HG02763 (cell line): Measurements from ENCODE around the gene USHBP1.
"Not testable (repeated sequence)": the region's sequence is repeated elsewhere in the genome, so short reads cannot be mapped to it uniquely, and the experiment has no call there.

Experiments
- ATAC-seq: cut with Tn5 transposase; IDR thresholded peaks from one replicate; pipeline ENCODE4 v1.9.1; 2021; ENCODE audit warnings: mild to moderate bottlenecking, moderate library complexity; ENCODE audit not compliant: unreplicated experiment

Gene USHBP1

DNA sequence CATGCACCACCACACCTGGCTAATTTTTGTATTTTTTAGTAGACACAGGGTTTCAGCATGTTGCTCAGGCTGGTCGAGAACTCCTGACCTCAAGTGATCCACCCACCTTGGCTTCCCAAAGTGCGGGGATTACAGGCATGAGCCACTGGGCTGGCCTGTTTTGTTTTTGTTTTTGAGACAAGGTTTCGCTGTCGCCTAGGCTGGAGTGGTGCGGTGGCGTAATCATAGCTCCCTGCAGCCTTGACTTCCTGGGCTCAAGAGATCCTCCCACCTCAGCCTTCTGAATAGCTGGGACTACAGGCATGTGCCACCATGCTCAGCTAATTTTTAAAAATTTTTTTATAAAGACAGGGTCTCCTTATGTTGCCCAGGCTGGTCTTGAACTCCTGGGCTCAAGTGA, 31.0 kb upstream of the USHBP1 start:
- ATAC-seq: not testable (repeated sequence)

DNA sequence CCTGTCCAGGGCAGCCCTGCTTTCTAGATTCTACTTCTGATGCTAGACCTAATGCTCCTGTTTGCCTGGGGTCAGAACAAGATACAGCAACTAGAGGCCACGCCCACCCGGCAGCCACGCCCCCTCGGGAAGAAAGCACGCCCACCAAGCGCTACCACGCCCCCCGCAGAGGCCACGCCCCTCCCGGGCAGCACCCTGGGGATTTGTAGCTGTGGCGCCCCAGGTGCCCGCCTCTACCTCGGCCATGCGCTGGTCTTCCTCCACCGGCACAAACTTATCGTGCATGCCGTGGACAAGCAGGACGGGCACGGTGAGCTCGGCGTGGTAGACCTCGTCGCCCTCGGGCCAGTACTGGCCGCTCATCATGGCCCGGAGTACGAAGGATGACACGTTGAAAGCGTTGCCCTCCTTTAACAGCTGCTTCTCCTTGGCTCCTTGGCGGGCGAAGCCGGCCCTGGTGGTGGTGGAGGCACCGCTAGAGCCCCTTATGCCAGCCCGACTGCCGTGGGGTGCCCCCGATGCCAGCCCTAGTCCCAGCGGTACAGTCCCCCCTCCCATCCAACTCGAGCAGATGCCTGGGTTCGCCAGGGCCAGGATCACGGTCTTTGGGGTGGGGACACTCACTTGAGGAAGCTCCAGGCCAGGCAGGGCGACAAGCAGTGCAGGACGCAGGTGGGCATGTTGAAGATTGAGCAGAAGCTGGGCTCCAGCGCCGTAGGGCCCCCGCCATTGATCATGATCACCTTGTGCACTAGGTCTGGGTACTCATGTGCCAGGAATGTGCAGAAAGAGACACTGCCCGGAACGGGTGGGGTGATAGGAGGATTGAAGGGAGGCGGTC, 29.7 kb upstream of the USHBP1 start:
- ATAC-seq: no peak

DNA sequence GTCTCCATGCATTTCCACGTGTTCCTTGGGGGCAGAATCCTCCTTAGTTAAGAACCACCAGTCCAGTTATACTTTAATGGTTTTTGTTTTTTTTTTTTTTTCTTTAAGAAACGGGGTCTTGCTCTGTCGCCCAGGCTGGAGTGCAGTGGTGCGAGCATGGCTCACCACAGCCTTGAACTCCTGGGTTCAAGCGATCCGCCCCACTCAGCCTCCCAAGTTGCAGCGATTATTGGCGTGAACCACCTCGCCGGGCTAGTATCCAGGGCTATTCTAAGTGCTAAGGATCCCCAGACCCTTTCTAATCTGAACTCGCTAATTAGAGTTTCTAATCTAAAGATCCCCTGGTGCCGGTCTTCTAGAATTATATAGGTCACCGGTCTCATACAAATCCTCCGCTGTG, 29.1 kb upstream of the USHBP1 start:
- no peak for ATAC-seq

DNA sequence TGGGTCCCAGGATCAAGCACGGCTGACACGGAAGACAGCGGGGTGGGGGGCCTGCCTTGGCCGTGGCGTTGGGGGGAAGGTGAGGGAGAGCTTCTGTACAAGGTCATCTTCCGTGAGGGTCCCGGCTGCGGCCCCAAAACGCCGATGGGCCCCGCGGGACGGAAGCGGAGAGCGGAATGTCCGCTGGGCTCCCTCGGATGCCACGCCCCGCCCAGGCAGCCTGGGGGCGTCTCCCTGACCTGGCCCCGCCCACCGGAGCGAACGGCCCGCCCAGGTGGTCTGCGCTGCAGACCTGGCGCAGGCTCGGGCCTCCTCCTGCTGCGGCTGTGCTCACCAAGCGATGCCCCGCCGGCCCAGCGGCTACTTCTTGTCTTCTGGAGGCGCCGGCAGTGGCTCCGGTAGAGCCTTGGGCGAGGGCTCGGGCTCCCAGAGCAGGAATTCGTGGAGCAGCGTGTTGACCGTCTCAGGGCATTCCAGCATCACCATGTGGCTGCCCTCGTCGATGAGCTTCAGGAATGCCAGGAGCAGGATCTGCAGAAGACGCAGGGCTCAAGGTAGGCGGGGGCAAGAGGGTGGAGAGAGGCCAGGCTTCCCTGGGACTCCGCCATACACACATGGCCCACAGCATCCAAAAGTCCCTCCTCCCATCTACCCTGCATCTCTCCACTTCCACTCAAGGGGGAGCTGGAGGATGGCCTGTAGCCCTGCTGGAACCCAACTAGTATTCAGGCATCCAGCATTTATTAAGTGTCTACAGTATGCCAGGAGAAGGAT, 27.9 kb upstream of the USHBP1 start:
- peak; percentile 79 for ATAC-seq

DNA sequence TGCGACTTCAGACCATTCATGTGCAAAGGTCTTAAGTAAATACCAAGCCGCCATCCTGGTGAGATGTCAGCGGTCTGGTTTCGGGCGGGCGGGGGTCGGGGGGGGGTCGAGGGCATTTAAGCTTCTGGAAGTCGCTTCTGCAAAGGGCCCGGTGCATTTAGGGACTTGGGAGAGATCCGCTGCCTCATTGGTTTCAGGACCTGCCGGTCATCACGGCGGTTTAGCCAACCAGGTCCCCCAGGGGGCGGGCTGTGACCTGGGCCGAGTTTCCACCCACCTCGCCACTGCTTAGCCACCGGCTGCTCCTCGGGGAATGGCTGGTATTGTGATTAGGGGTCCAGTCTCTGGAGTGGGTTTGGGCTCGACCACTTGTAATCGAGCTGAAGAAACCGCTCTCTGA, 24.9 kb upstream of the USHBP1 start:
- no peak for ATAC-seq

DNA sequence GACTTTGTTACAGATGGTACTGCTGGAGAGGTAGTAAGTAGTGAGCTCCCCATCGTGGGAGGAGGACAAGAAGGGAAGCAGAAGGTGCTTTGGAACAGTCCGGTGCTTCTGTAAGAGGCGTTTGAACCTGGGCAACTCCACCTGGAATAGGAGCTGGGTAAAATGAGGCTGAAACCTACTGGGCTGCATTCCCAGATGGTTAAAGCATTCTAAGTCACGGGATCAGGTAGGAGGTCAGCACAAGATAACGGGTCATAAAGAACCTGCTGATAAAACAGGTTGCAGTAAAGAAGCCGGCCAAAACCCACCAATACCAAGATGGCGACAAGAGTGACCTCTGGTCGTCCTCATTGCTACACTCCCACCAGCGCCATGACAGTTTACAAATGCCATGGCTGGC, 22.2 kb upstream of the USHBP1 start:
- no peak for ATAC-seq

DNA sequence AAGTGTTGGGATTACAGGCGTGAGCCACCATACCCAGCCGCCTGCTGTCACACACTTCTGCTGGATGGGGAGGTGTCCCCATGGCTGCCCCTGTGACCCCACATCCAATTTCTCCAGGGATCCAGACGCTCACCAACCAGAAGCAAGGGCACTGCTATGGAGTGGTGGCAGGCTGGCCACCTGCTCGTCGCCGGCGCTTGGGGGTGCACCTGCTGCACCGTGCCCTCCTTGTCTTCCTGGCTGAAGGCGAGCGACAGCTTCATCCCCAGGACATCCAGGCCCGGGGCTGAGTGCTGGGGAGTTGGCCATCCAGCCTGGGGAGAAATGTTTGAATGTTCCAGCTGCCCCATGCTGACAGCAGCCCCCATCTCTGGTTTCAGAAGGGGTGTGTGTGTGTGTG, 21.7 kb upstream of the USHBP1 start:
- ATAC-seq: no peak

DNA sequence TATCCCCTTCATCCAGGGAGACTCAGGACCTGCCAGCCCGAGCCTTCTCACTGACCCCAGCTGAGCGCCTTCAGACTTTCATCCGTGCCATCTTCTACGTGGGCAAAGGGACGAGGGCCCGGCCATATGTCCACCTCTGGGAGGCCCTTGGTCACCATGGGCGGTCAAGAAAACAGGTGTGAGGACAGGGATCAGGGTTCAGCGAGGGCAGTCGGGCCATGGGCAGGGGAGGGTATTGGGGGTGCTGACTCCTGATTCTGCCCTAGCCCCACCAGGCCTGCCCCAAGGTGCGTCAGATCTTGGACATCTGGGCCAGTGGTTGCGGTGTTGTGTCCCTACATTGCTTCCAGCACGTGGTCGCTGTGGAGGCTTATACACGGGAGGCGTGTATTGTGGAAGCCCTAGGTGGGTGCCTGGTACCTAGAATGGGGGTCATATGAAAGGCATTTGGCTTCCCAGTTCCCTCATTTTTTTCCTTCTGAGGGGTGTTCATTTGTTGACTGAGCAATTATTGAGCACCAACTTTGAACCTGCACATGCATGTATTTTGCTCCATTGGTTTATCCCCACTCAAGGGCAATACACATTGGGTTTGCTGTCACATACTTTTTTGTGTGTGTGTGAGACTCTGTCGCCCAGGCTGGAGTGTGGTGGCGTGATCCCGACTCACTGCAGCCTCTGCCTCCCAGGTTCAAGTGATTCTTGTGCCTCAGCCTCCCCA, 21.0 kb upstream of the USHBP1 start:
- no peak for ATAC-seq

DNA sequence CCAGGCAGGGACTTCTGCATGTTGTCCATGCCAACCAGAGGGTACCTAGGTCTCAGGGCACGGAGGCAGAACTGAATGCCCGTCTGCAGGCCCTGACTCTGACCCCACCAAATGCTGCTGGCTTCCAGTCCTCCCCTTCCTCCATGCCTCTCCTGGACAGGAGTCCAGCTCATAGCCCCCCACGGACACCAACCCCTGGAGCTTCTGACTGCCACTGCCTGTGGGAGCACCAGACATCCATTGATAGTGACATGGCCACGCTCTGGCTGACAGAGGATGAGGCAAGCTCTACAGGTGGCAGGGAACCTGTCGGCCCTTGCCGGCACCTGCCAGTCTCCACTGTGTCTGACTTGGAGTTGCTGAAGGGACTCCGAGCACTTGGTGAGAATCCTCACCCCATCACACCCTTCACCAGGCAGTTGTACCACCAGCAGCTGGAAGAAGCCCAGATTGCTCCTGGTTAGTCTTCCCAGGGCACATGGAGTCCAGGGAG, 19.0 kb upstream of the USHBP1 start:
- no peak for ATAC-seq

DNA sequence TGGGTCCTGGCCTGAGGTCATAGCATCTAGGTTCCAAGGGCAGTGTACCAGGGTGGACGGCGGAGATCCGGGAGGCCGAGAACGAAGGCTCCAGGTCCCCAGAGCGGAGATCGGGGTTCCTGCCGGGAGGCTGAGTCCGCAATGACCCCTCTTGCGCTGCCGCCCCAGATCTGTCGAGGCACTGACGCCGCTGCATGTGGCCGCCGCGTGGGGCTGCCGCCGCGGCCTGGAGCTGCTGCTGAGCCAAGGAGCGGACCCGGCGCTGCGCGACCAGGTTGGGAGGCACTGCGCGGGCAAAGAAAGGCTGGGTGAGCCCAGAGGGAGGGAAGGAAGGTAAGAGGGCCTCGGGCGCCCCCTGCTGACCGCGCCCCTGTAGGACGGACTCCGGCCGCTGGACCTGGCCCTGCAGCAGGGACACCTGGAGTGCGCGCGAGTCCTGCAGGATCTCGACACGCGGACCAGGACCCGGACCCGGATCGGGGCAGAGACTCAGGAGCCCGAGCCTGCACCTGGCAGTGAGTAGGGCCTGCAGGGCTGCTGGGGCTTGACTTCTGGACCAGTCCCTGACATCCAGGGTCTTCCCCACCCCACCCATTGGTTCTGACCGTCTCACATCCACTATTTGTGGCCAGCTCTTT, 18.1 kb upstream of the USHBP1 start:
- no peak for ATAC-seq

DNA sequence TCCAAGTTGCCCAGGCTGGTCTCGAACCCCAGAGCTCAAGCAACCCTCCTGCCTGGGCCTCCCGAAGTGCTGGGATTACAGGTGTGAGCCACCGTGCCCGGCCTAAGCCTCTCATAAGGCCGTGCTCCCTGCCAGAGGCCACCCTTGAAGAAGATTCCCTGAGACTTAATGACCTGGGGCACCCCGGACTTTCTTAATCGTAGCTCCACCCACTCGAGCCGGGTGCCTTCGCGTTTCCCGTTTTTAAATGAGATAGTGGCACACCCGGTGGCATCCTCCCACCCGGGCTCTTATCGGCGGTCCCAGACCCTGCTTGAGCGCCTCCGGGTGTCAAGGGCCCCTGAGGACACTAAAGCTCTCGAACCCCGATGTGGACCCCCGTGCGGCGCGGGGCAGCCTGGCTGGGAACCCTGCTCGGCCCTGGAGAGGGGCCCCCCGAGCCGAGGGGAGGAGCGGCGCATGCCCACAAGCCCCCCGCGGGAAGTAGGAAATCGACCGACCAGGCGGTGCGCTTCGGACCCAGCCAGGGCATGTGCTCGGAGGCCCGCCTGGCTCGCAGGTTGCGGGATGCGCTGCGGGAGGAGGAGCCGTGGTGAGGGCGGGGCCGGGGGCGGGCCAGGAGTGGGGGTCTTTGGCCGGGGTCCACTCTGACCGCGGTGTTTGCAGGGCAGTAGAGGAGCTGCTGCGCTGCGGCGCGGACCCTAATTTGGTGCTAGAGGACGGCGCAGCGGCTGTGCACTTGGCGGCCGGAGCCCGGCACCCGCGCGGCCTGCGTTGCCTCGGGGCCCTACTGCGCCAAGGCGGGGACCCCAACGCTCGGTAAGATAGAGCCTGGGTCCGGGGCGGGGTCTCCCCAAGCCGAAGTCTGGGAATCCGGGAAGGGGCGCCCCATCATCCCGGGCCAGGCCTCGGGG, 17.1 kb upstream of the USHBP1 start, which contains the start of gene ANKLE1:
TSS of gene ANKLE1 (plus strand) at position 511 of the 914 bp plus-strand sequence. CDS start at position 531, 20 bp downstream.
- ATAC-seq: no peak

DNA sequence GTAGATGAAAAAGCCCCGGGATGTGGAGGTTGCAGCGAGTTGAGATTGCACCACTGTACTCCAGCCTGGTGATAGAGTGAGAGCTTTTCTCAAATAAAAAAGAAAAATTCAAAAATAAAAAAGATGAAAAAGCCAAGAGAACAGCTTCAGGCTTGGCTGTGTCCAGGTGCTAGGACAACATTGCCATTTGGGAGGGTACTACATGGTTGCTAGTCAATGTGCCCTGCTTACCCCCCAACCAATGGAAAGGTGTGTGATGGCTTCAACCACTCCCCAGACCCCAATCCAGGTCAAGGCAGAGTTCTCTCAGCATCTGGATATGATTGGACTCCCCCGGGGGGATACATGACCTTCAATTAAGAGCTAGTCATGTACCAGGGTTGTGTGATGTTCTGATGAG, 14.9 kb upstream of the USHBP1 start:
- ATAC-seq: no peak

DNA sequence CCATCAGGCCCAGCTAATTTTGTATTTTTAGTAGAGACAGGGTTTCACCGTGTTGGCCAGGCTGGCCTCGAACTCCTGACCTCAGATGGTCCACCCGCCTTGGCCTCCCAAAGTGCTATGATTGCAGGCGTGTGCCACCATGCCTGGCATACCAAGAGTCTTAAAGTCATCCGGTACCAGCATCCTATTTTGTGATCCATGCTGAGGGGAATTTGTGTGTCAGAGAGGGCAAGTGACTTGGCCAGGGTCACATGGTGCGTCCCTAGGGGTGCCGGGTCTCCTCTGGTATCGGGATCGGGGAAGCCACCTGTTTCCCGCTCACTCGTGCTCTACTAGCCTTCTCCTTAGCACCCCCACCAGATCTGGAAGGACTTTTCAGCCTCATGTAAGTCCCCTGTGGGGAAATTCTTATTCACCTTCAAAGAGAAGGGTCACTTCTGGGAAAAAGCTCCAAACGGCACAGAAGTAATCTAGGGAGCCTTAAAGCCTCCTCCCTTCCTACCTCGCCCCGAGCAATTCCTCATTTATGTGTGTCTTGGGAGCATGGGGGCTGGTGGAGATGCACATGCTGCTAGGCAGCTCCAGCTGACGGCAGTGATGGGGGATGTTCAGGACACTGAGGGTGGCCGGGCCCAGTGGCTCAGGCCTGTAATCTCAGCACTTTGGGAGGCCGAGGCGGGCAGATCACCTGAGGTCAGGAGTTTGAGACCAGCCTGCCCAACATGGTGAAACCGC, 11.1 kb upstream of the USHBP1 start:
- no peak for ATAC-seq

DNA sequence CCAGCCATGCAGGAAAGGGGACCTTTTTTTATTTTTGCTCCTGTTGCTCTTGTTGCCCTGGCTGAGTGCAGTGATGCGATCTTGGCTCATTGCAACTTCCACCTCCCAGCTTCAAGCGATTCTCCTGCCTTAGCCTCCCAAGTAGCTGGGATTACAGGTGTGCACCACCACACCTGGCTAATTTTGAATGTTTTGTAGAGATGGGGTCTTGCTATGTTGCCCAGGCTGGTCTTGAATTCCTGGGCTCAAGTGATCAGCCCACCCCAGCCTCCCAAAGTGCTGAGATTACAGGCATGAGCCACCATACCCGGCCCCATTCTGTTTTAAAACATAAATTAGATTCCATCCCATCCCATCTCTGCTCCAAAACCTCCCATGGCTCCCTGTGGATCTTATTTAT, 10.3 kb upstream of the USHBP1 start:
- not testable (repeated sequence) for ATAC-seq

DNA sequence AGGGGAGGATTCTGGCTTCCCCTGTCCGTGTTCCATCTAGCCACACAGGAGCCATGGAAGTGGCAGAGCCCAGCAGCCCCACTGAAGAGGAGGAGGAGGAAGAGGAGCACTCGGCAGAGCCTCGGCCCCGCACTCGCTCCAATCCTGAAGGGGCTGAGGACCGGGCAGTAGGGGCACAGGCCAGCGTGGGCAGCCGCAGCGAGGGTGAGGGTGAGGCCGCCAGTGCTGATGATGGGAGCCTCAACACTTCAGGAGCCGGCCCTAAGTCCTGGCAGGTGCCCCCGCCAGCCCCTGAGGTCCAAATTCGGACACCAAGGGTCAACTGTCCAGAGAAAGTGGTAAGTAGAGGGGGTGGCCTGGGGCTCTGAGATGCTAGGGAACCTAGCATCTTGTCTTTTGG, 4.2 kb upstream of the USHBP1 start:
- ATAC-seq: no peak

DNA sequence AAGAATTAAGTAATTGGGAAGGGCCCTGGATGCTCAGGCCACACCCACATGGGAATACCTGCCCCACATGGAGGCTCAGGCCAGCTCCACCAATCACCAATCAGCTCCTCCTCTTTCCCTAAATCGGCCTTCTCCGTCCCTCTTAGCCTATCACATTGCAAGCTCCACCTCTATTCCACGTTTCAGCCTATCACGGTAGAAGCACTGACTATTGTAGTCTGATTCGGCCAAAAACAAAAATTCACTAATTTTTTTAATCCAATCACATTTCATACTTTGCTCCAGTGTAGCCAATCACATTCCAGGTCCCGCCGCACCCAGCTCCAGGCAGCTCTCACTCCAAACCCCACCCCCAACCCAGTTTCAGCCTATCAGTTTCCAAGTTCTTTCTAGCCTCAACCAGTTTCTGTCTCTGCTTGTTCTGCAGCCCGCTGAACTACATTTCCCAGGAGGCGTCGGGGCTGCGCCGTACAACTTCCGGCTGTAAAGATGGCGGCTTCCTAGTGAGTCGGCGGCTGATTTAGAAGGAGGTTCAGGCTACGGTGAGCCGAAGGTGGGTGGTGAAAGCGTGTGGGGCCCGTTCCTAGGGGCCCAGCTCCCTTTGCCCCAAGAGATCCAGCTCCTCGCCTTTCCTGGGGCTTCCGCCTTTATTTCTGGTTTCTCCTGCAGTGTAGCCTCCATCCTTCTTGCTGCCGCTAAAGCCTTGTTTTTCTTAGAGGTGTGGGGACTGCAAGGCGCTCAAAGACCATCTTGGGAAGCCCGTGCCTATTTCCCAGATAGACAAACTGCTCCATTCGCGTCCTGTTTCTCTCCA, 2.6 kb upstream of the USHBP1 start, which contains the start of gene BABAM1:
TSS of gene BABAM1 (plus strand) at position 469 of the 814 bp plus-strand sequence. CDS start 1,364 bp downstream, outside the sequence.
- peak; percentile 92 for ATAC-seq

DNA sequence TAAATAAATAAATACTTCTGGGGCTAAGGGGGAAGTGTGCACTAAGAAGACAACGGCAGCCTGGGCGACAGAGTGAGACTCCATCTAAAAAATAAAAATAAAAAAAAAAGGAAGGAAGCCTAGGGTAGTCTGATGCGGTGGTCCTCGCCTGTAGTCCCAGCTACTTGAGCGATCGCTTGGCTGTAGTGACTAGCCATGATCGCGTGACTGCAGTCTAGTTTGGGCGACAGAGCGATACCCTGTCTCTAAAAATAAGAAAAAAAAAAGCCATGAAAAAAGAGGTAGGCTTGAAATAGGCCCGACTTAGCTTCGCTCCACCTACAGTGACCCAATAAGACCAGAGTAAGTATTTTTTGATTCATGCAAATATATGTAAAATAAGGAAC, 2.0 kb upstream of the USHBP1 start:
- ATAC-seq: no peak

DNA sequence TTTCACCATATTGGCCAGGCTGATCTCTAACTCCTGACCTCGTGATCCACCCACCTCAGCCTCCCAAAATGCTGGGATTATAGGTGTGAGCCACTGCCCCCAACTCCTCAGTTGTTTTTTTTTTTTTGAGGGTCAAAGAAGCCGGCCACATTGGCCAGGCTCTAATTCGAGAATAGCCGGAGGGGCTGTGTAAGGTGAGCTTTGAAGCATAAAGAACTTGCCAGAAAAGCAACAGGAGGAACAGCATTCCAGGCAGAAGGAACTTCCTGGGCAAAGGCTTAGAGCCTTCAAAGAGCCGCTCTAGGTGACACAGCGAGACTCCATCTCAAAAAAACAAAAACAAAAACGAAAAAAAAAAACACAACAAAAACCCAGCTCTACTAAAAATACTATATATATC, 1.5 kb upstream of the USHBP1 start:
- no peak for ATAC-seq
